HEK293 (cell line): ENCODE results near the gene BAIAP3.

Source experiments
- ZNF670 ChIP-seq: fragments of 450-650 bp; formaldehyde crosslinking; IDR thresholded peaks from 2 replicates; pipeline ENCODE4 v1.5.1; 2016; ENCODE audit warnings: missing biosample characterization, missing genetic modification characterization, low read depth
- TF ChIP-seq, protein P1 (sequence below): fragments of 450-650 bp; formaldehyde crosslinking; IDR thresholded peaks from 2 replicates; pipeline ENCODE4 v1.5.1; 2016; ENCODE audit warnings: missing biosample characterization, missing genetic modification characterization
- TF ChIP-seq, protein P2 (sequence below): fragments of 450-650 bp; formaldehyde crosslinking; IDR thresholded peaks from 2 replicates; pipeline ENCODE4 v1.5.1; 2016; ENCODE audit warnings: missing biosample characterization, missing genetic modification characterization

DNA sequence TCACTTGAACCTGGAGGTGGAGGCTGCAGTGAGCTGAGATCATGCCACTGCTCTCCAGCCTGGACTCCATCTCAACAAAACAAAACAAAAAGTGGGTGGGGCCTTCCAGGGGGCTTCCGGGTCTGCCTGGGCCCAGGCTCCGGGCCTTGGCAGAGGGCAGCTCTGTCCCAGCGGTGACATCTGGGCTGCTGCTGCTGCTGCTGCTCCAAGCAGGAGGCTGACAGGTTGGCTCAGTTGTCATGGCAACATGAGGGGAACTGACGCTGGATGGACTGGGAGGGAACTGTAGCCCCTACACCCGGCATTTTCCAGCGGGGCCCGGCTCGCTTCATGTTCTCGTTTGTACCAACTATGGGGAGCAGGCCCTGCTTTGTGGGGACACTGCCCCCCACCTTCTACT is 4.0 kb downstream of the BAIAP3 start:
- TF ChIP-seq, protein P1, sequence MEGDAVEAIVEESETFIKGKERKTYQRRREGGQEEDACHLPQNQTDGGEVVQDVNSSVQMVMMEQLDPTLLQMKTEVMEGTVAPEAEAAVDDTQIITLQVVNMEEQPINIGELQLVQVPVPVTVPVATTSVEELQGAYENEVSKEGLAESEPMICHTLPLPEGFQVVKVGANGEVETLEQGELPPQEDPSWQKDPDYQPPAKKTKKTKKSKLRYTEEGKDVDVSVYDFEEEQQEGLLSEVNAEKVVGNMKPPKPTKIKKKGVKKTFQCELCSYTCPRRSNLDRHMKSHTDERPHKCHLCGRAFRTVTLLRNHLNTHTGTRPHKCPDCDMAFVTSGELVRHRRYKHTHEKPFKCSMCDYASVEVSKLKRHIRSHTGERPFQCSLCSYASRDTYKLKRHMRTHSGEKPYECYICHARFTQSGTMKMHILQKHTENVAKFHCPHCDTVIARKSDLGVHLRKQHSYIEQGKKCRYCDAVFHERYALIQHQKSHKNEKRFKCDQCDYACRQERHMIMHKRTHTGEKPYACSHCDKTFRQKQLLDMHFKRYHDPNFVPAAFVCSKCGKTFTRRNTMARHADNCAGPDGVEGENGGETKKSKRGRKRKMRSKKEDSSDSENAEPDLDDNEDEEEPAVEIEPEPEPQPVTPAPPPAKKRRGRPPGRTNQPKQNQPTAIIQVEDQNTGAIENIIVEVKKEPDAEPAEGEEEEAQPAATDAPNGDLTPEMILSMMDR (tag by site-specific recombination) = no peak
- TF ChIP-seq, protein P2, sequence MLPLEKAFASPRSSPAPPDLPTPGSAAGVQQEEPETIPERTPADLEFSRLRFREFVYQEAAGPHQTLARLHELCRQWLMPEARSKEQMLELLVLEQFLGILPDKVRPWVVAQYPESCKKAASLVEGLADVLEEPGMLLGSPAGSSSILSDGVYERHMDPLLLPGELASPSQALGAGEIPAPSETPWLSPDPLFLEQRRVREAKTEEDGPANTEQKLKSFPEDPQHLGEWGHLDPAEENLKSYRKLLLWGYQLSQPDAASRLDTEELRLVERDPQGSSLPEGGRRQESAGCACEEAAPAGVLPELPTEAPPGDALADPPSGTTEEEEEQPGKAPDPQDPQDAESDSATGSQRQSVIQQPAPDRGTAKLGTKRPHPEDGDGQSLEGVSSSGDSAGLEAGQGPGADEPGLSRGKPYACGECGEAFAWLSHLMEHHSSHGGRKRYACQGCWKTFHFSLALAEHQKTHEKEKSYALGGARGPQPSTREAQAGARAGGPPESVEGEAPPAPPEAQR (tag by site-specific recombination) = no peak
- no peak for TF ChIP-seq ZNF670 (tag by site-specific recombination)
